Astrocyte (in vitro differentiated cells and primary cell): ENCODE results near the gene FADS6. TPM values are rescaled to one million over a fixed set of nuclear protein-coding genes. Genes with fewer than 3 reads are reported as not detected.

Source experiments
- DNase-seq: peaks from one replicate; pipeline ENCODE4 v3.0.0-alpha.2; 2010; ENCODE audit warnings: low read depth
- FAIRE-seq: peaks from 2 replicates; lab custom pipeline; 2011; peaks lifted over from hg19 to GRCh38; lab: Jason Lieb, UNC
- H2AFZ ChIP-seq: 2 replicates; pipeline ENCODE4 v1.6.0; 2012; ENCODE audit warnings: low read depth, low read length, inconsistent platforms
- H3K27ac ChIP-seq: 2 replicates; pipeline ENCODE4 v1.5.1; 2011; ENCODE audit warnings: low read depth, low read length, inconsistent platforms
- H3K27me3 ChIP-seq: 2 replicates; pipeline ENCODE4 v1.6.0; 2011; ENCODE audit warnings: low read length, inconsistent platforms; ENCODE audit not compliant: insufficient read depth
- H3K36me3 ChIP-seq: 2 replicates; pipeline ENCODE4 v1.5.1; 2011; ENCODE audit warnings: low read length, inconsistent platforms; ENCODE audit not compliant: insufficient read depth
- H3K4me1 ChIP-seq: 2 replicates; pipeline ENCODE4 v1.5.1; 2011; ENCODE audit warnings: low read length, inconsistent platforms; ENCODE audit not compliant: insufficient read depth
- H3K4me2 ChIP-seq: 2 replicates; pipeline ENCODE4 v1.6.0; 2012; ENCODE audit warnings: low read length, inconsistent platforms
- H3K4me3 ChIP-seq: 2 replicates; pipeline ENCODE4 v1.5.1; 2011; ENCODE audit warnings: low read depth, mild to moderate bottlenecking, low read length, inconsistent platforms; ENCODE audit not compliant: insufficient read depth
- H3K79me2 ChIP-seq: 2 replicates; pipeline ENCODE4 v1.6.0; 2012; ENCODE audit warnings: mild to moderate bottlenecking, low read length, inconsistent platforms; ENCODE audit not compliant: insufficient read depth
- H3K9ac ChIP-seq: 2 replicates; pipeline ENCODE4 v1.6.0; 2012; ENCODE audit warnings: mild to moderate bottlenecking, low read length, inconsistent platforms
- H3K9me3 ChIP-seq: 2 replicates; pipeline ENCODE4 v1.5.1; 2012; ENCODE audit warnings: low read depth, mild to moderate bottlenecking, low read length, inconsistent platforms; ENCODE audit not compliant: insufficient read depth
- H4K20me1 ChIP-seq: 2 replicates; pipeline ENCODE4 v1.6.0; 2012; ENCODE audit warnings: low read length, inconsistent platforms; ENCODE audit not compliant: insufficient read depth
- H3K27ac Mint-ChIP-seq: one replicate; pipeline ENCODE4 v1.8.0; 2021; ENCODE audit warnings: mild to moderate bottlenecking, mixed read lengths; ENCODE audit not compliant: unreplicated experiment
- H3K27me3 Mint-ChIP-seq: one replicate; pipeline ENCODE4 v1.8.0; 2021; ENCODE audit warnings: low read depth, mixed read lengths; ENCODE audit not compliant: unreplicated experiment
- H3K36me3 Mint-ChIP-seq: one replicate; pipeline ENCODE4 v1.8.0; 2021; ENCODE audit warnings: low read depth, mixed read lengths; ENCODE audit not compliant: unreplicated experiment
- H3K4me1 Mint-ChIP-seq: one replicate; pipeline ENCODE4 v1.8.0; 2021; ENCODE audit warnings: low read depth, mixed read lengths; ENCODE audit not compliant: unreplicated experiment
- H3K4me3 Mint-ChIP-seq: one replicate; pipeline ENCODE4 v1.8.0; 2021; ENCODE audit warnings: mild to moderate bottlenecking, moderate library complexity, mixed read lengths; ENCODE audit not compliant: unreplicated experiment
- H3K9me3 Mint-ChIP-seq: one replicate; pipeline ENCODE4 v1.8.0; 2021; ENCODE audit warnings: mild to moderate bottlenecking, mixed read lengths; ENCODE audit not compliant: unreplicated experiment
- EZH2 ChIP-seq: IDR thresholded peaks from 2 replicates; pipeline ENCODE4 v1.6.1; 2012; ENCODE audit warnings: mild to moderate bottlenecking, low read length, inconsistent platforms; ENCODE audit not compliant: insufficient read depth
- total RNA-seq: library from RNA; stranded (reverse); gene quantifications from 2 replicates; pipeline ENCODE4 v1.2.1, GENCODE V29; 2021
- TF ChIP-seq, protein P1 (sequence below): IDR thresholded peaks from 2 replicates; pipeline ENCODE4 v1.5.1; 2011; ENCODE audit warnings: low read depth, mild to moderate bottlenecking, inconsistent platforms, low read length, moderate library complexity; ENCODE audit not compliant: insufficient read depth

Gene FADS6
- total RNA-seq, 1 donor from 2014 or later: not detected

DNA sequence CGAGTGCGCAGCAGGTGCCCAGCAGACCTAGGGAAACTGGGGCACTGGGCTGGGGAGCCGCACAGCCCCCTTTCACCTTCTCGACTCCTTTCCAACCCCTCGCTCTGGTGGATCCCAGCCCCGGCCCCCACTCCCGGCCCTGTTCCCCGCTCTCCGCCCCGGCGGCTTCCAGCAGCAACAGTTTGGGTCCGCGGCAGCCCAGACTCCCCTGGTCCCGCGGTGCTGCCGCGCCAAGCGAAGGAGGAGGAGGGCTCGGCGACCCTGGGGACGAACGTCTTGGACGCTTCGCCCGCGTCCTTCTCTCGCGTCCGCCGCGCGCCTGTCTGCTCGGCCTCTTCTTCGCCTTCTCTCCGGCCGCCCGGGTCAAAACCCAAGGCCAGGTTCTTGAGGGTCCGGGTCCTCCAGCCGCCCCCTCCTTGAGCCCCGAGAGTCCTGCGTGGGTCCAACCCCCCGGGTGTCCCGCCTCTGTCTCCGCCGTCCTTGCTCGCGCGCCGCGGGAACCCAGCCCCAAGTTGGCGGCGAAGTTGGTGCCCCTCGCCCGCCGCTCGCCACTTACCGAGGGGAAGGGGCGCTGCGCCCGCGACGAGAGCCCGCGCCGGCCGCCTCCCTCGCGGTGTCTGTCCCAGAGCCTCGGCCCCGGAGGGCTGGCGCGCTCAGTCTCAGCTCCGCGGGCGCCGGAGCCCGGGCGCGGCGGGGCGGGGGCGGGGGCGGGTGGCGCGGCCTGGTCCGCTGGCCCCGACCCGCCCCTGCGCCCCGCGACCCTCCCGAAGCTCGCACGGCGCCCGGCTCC, 32.4 kb downstream of the FADS6 start:
- no peaks in the 10 kb centered on the region for H3K4me1 ChIP-seq
- Mint-ChIP-seq H3K36me3 (peaks cover 17% of the 10 kb centered on the region), H3K4me3 (no peak overlapping the region), H3K4me1 (peaks cover 2% of the 10 kb centered on the region), H3K27me3 (peaks cover 36% of the 10 kb centered on the region), H3K27ac (no peak overlapping the region), H3K9me3 (no peaks in the 10 kb centered on the region)
- peaks cover 46% of the 10 kb centered on the region for H4K20me1 ChIP-seq
- no peak for FAIRE-seq
- H3K36me3 ChIP-seq: peaks cover 3% of the 10 kb centered on the region
- no peaks in the 10 kb centered on the region for H3K9me3 ChIP-seq
- DNase-seq: no peak
- peak overlapping the region; percentile 36 for H3K4me2 ChIP-seq
- H3K27ac ChIP-seq: no peak overlapping the region
- H3K27me3 ChIP-seq: peaks cover 41% of the 10 kb centered on the region
- no peak overlapping the region for H2AFZ ChIP-seq
- TF ChIP-seq, protein P1, sequence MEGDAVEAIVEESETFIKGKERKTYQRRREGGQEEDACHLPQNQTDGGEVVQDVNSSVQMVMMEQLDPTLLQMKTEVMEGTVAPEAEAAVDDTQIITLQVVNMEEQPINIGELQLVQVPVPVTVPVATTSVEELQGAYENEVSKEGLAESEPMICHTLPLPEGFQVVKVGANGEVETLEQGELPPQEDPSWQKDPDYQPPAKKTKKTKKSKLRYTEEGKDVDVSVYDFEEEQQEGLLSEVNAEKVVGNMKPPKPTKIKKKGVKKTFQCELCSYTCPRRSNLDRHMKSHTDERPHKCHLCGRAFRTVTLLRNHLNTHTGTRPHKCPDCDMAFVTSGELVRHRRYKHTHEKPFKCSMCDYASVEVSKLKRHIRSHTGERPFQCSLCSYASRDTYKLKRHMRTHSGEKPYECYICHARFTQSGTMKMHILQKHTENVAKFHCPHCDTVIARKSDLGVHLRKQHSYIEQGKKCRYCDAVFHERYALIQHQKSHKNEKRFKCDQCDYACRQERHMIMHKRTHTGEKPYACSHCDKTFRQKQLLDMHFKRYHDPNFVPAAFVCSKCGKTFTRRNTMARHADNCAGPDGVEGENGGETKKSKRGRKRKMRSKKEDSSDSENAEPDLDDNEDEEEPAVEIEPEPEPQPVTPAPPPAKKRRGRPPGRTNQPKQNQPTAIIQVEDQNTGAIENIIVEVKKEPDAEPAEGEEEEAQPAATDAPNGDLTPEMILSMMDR: no peak
- TF ChIP-seq EZH2: peak; percentile 74
- no peak overlapping the region for H3K9ac ChIP-seq
- H3K79me2 ChIP-seq: no peaks in the 10 kb centered on the region
- no peak overlapping the region for H3K4me3 ChIP-seq

DNA sequence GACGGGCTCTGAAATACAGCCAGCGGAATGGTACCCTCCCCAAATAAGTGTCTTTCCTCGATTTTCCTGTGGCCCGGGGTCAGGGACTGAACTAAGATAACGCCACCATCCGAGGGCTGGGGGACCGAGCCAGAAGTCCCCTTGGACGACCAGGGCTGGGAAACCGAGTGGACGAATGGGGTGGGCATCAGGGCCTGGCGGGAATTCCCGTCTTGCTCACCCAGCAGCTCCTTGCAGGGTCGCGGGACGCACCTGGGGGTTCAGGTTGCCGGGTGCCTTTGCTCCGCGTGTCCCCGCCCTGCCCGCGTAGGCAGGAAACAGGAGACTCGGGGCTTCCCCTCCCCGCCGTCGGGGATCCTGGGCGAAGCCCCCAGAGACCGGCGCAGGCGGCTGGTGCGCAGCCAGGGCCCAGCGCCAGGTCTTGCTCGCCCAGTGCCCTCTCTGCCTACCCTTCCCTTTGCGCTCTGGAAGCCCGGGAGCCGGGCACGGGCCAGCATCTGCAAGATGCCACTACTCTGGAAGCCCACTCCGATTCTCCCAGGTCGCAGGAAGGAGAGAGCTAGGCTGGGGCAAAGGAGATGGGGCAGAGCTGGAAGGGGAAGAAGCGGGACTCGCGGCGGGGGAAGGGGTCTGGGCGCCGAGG, 33.1 kb downstream of the FADS6 start:
- H3K4me1 ChIP-seq: no peaks in the 10 kb centered on the region
- H3K27ac ChIP-seq: no peak overlapping the region
- peaks cover 19% of the 10 kb centered on the region for H3K36me3 Mint-ChIP-seq
- DNase-seq (no peak), FAIRE-seq (no peak)
- H3K4me1 Mint-ChIP-seq: peaks cover 4% of the 10 kb centered on the region
- no peaks in the 10 kb centered on the region for H3K79me2 ChIP-seq
- no peaks in the 10 kb centered on the region for H3K9me3 ChIP-seq
- no peak overlapping the region for H2AFZ ChIP-seq
- peaks cover 3% of the 10 kb centered on the region for H3K9me3 Mint-ChIP-seq
- peaks cover 43% of the 10 kb centered on the region for H3K27me3 Mint-ChIP-seq
- TF ChIP-seq, protein P1: no peak
- peak; percentile 100 for TF ChIP-seq EZH2
- no peak overlapping the region for H3K4me3 Mint-ChIP-seq
- H3K36me3 ChIP-seq: peaks cover 3% of the 10 kb centered on the region
- H3K27ac Mint-ChIP-seq: no peak overlapping the region
- no peak overlapping the region for H3K4me2 ChIP-seq
- no peak overlapping the region for H3K4me3 ChIP-seq
- no peak overlapping the region for H3K9ac ChIP-seq
- peaks cover 44% of the 10 kb centered on the region for H3K27me3 ChIP-seq
- peaks cover 42% of the 10 kb centered on the region for H4K20me1 ChIP-seq
